SK-N-SH (cell line): ENCODE results near the gene DSP. TPM values are rescaled to one million over a fixed set of nuclear protein-coding genes. Genes with fewer than 3 reads are reported as not detected.

ENCODE experiments used
- CTCF ChIA-PET: fragments of 300-600, 350-600 bp; formaldehyde crosslinking; extraction: SDS; loops from one replicate; lab custom pipeline; 2021; lab: Yijun Ruan, JAX
- POLR2A ChIA-PET: fragments of 350-600 bp; sonication (Branson Sonifier 250); formaldehyde crosslinking; extraction: SDS; loops from one replicate; lab custom pipeline; 2020; ENCODE audit warnings: antibody characterized with exemption, inconsistent platforms; lab: Yijun Ruan, JAX
- DNase-seq: peaks from one replicate; pipeline ENCODE4 v3.0.0; 2012
- H2AFZ ChIP-seq: fragments of 200-600 bp; sonication (generic); 2 replicates; pipeline ENCODE4 v1.8.1; 2016; ENCODE audit warnings: antibody characterized with exemption, mild to moderate bottlenecking, low read depth
- H3F3A ChIP-seq: fragments of 200-600 bp; sonication (generic); replicated peaks from 2 replicates; pipeline ENCODE3; 2016; ENCODE audit warnings: antibody characterized with exemption, mild to moderate bottlenecking; ENCODE audit not compliant: insufficient read depth
- H3K27ac ChIP-seq, 2 experiments: fragments of 200-500 bp in 1 of 2; fragments of 200-600 bp in 1 of 2; sonication (Bioruptor generic) in 1 of 2; sonication (generic), shearing (Covaris generic) in 1 of 2; 2 replicates each; pipeline versions ENCODE4 v1.5.1 to v1.6.1; 2014 to 2016; ENCODE audit warnings: low read depth in 2 of 2, inconsistent platforms in 1 of 2, low read length in 1 of 2, mild to moderate bottlenecking in 1 of 2, mixed read lengths in 1 of 2
- H3K27me3 ChIP-seq: fragments of 200-600 bp; sonication (generic), shearing (Covaris generic); 2 replicates; pipeline ENCODE4 v1.6.1; 2016; ENCODE audit warnings: mixed run types; ENCODE audit not compliant: insufficient read depth
- H3K36me3 ChIP-seq, 2 experiments: fragments of 200-500 bp in 1 of 2; fragments of 200-600 bp in 1 of 2; sonication (Bioruptor generic) in 1 of 2; sonication (generic) in 1 of 2; replicated peaks in 1 of 2; 2 replicates each; pipeline versions ENCODE3 to v1.5.1; 2014 to 2016; ENCODE audit warnings: low read length in 1 of 2, mild to moderate bottlenecking in 1 of 2; ENCODE audit not compliant: insufficient read depth in 2 of 2, control insufficient read depth in 1 of 2
- H3K4me1 ChIP-seq, 2 experiments: fragments of 200-500 bp in 1 of 2; fragments of 200-600 bp in 1 of 2; sonication (Bioruptor generic) in 1 of 2; sonication (generic), shearing (Covaris generic) in 1 of 2; 2 replicates each; pipeline versions ENCODE4 v1.5.1 to v1.6.1; 2014 to 2016; ENCODE audit warnings: low read depth in 1 of 2, low read length in 1 of 2, mixed run types in 1 of 2; ENCODE audit not compliant: insufficient read depth in 2 of 2, control insufficient read depth in 1 of 2
- H3K4me2 ChIP-seq: fragments of 200-600 bp; sonication (generic), shearing (Covaris generic); 2 replicates; pipeline ENCODE4 v1.6.1; 2017; ENCODE audit warnings: mixed run types
- H3K4me3 ChIP-seq, 2 experiments: fragments of 200-500 bp in 1 of 2; fragments of 200-600 bp in 1 of 2; sonication (Bioruptor generic) in 1 of 2; sonication (generic), shearing (Covaris generic) in 1 of 2; 2 replicates each; pipeline versions ENCODE4 v1.5.1 to v1.8.1; 2014 to 2016; ENCODE audit warnings: low read depth in 2 of 2, inconsistent platforms in 1 of 2, low read length in 1 of 2, mild to moderate bottlenecking in 1 of 2, mixed read lengths in 1 of 2, moderate library complexity in 1 of 2
- H3K79me2 ChIP-seq: fragments of 200-600 bp; sonication (generic); 2 replicates; pipeline ENCODE4 v1.8.1; 2017; ENCODE audit warnings: mild to moderate bottlenecking; ENCODE audit not compliant: insufficient read depth
- H3K9ac ChIP-seq: fragments of 200-600 bp; sonication (generic); 2 replicates; pipeline ENCODE4 v1.6.1; 2017; ENCODE audit warnings: mixed run types
- H3K9me2 ChIP-seq: fragments of 200-600 bp; sonication (generic); 2 replicates; pipeline ENCODE4 v1.6.1; 2017; ENCODE audit warnings: mixed run types
- H3K9me3 ChIP-seq: fragments of 200-600 bp; sonication (generic); 2 replicates; pipeline ENCODE4 v1.6.1; 2017; ENCODE audit warnings: mixed run types, mild to moderate bottlenecking, moderate library complexity
- H4K20me1 ChIP-seq: fragments of 200-600 bp; sonication (generic); 2 replicates; pipeline ENCODE4 v1.6.1; 2017; ENCODE audit warnings: mild to moderate bottlenecking, mixed run types; ENCODE audit not compliant: insufficient read depth
- CHD2 ChIP-seq: fragments of 150-350 bp; IDR thresholded peaks from 2 replicates; pipeline ENCODE4 v1.6.1; 2018; ENCODE audit warnings: low read length; ENCODE audit not compliant: partially characterized antibody
- ELF1 ChIP-seq: IDR thresholded peaks from 2 replicates; pipeline ENCODE4 v1.4.0; 2012
- EP300 ChIP-seq, 2 experiments: IDR thresholded peaks; 2 replicates each; pipeline versions ENCODE4 v1.4.0 to v1.6.1; 2012; ENCODE audit warnings: borderline replicate concordance in 1 of 2, low read depth in 1 of 2, low read length in 1 of 2
- FOSL2 ChIP-seq: IDR thresholded peaks from 2 replicates; pipeline ENCODE4 v1.4.0; 2012; ENCODE audit warnings: low read depth, mild to moderate bottlenecking, moderate library complexity, borderline replicate concordance
- FOXJ3 ChIP-seq: sonication (generic); formaldehyde crosslinking; IDR thresholded peaks from 2 replicates; pipeline ENCODE4 v1.5.1; 2020; ENCODE audit warnings: mild to moderate bottlenecking, missing genetic modification reagents
- FOXM1 ChIP-seq: IDR thresholded peaks from 2 replicates; pipeline ENCODE4 v1.4.0; 2012; ENCODE audit warnings: low read depth, mild to moderate bottlenecking
- GABPA ChIP-seq: IDR thresholded peaks from 2 replicates; pipeline ENCODE4 v1.4.0; 2012; ENCODE audit warnings: low read depth, mild to moderate bottlenecking
- GATA2 ChIP-seq: sonication (generic); formaldehyde crosslinking; IDR thresholded peaks from 2 replicates; pipeline ENCODE4 v1.5.0; 2020; ENCODE audit warnings: mild to moderate bottlenecking, missing genetic modification reagents
- JUND ChIP-seq: IDR thresholded peaks from 2 replicates; pipeline ENCODE4 v1.4.0; 2012
- RCOR1 ChIP-seq: fragments of 150-350 bp; IDR thresholded peaks from 2 replicates; pipeline ENCODE4 v1.6.1; 2017; ENCODE audit warnings: antibody characterized with exemption, low read length
- RFX5 ChIP-seq: IDR thresholded peaks from 2 replicates; pipeline ENCODE4 v1.6.1; 2012; ENCODE audit warnings: mild to moderate bottlenecking, improper control_type of control experiment, low read length
- RXRA ChIP-seq: IDR thresholded peaks from 2 replicates; pipeline ENCODE4 v1.4.0; 2012; ENCODE audit warnings: low read depth, mild to moderate bottlenecking, borderline replicate concordance
- SIN3A ChIP-seq: IDR thresholded peaks from 2 replicates; pipeline ENCODE4 v1.6.1; 2012; ENCODE audit warnings: low read depth, mild to moderate bottlenecking, low read length, moderate library complexity, borderline replicate concordance
- SMC3 ChIP-seq: IDR thresholded peaks from 2 replicates; pipeline ENCODE4 v1.6.1; 2012; ENCODE audit warnings: low read depth, low read length, improper control_type of control experiment
- TCF12 ChIP-seq: IDR thresholded peaks from 2 replicates; pipeline ENCODE4 v1.4.0; 2012
- YY1 ChIP-seq: IDR thresholded peaks from 2 replicates; pipeline ENCODE4 v1.4.0; 2012; ENCODE audit warnings: low read depth, mild to moderate bottlenecking
- WGBS: methylation state at CpG from one replicate; pipeline ENCODE4 v1.1.6; 2017; ENCODE audit warnings: low lambda C conversion rate; 5-methylcytosine and 5-hydroxymethylcytosine counted together
- polyA plus RNA-seq, 3 experiments: library from polyadenylated mRNA; depleted of rRNA; stranded (reverse); fragments of >200 nt; gene quantifications; 2 replicates each; pipeline ENCODE4 v1.2.3, GENCODE V29; 2012
- TF ChIP-seq, protein P1 (sequence below): fragments of 150-350 bp; IDR thresholded peaks from 2 replicates; pipeline ENCODE4 v1.6.1; 2016; ENCODE audit warnings: mild to moderate bottlenecking, low read depth, low read length
- TF ChIP-seq, protein P2 (sequence below): IDR thresholded peaks from 2 replicates; pipeline ENCODE4 v1.6.1; 2012; ENCODE audit warnings: mild to moderate bottlenecking, low read depth, low read length, moderate library complexity
- TF ChIP-seq, protein P3 (sequence below): IDR thresholded peaks from 2 replicates; pipeline ENCODE4 v1.4.0; 2012; ENCODE audit warnings: low read depth

DSP gene
- polyA plus RNA-seq, 1 of the 3 experiments (the other 2 are of a cell fraction) = 0.02 TPM

DNA sequence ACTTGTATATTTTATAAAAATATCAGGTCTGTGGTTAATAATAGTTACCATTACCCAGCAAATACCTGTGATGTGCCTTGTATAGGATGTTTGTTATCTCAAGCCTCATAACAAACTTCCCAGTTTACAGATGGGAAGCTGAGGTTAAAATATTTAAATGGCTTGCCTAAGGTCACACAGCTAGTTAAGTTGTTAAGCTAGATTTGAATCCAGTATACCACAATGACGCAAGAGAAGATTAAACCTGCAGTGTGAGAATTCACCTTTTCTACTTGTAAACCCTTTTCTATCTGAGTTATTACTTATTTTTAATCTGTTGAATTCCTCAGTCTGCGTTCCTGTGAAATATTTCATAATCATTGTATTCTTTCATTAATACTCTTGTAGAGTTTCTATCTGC is 4.9 kb downstream of the DSP start:
- Histone ChIP-seq H3K4me1 (no peaks in the 10 kb centered on the region; a peak in 1 of 4 replicates), H3K36me3 (no peaks in the 10 kb centered on the region), H3F3A (no peaks in the 10 kb centered on the region), H3K4me2 (no peak overlapping the region), H3K9ac (no peak overlapping the region), H3K9me3 (no peaks in the 10 kb centered on the region), H4K20me1 (no peaks in the 10 kb centered on the region), H3K4me3 (no peak overlapping the region), H3K79me2 (no peaks in the 10 kb centered on the region), H3K9me2 (no peaks in the 10 kb centered on the region), H3K27ac (no peak overlapping the region), H3K27me3 (peaks cover 90% of the 10 kb centered on the region), H2AFZ (no peak overlapping the region)
- TF ChIP-seq SMC3 (no peak), GATA2 (no peak), RFX5 (no peak), RCOR1 (no peak), TCF12 (no peak), GABPA (no peak), RXRA (no peak), SIN3A (no peak), JUND (no peak), YY1 (no peak), ELF1 (no peak)
- TF ChIP-seq, protein P1, sequence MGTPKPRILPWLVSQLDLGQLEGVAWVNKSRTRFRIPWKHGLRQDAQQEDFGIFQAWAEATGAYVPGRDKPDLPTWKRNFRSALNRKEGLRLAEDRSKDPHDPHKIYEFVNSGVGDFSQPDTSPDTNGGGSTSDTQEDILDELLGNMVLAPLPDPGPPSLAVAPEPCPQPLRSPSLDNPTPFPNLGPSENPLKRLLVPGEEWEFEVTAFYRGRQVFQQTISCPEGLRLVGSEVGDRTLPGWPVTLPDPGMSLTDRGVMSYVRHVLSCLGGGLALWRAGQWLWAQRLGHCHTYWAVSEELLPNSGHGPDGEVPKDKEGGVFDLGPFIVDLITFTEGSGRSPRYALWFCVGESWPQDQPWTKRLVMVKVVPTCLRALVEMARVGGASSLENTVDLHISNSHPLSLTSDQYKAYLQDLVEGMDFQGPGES = no peak
- TF ChIP-seq, protein P2, sequence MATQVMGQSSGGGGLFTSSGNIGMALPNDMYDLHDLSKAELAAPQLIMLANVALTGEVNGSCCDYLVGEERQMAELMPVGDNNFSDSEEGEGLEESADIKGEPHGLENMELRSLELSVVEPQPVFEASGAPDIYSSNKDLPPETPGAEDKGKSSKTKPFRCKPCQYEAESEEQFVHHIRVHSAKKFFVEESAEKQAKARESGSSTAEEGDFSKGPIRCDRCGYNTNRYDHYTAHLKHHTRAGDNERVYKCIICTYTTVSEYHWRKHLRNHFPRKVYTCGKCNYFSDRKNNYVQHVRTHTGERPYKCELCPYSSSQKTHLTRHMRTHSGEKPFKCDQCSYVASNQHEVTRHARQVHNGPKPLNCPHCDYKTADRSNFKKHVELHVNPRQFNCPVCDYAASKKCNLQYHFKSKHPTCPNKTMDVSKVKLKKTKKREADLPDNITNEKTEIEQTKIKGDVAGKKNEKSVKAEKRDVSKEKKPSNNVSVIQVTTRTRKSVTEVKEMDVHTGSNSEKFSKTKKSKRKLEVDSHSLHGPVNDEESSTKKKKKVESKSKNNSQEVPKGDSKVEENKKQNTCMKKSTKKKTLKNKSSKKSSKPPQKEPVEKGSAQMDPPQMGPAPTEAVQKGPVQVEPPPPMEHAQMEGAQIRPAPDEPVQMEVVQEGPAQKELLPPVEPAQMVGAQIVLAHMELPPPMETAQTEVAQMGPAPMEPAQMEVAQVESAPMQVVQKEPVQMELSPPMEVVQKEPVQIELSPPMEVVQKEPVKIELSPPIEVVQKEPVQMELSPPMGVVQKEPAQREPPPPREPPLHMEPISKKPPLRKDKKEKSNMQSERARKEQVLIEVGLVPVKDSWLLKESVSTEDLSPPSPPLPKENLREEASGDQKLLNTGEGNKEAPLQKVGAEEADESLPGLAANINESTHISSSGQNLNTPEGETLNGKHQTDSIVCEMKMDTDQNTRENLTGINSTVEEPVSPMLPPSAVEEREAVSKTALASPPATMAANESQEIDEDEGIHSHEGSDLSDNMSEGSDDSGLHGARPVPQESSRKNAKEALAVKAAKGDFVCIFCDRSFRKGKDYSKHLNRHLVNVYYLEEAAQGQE = no peak
- no peak for DNase-seq
- 69% methylated on average over 2 of the region's 2 CpGs for WGBS
- CTCF ChIA-PET = interaction anchor here (0.6 to 1.3 kb wide), 4 partner anchors 10 to 133 kb away, joined by 3 read pairs; no protein-coding TSS in a partner anchor
- POLR2A ChIA-PET = no interaction called here

DNA sequence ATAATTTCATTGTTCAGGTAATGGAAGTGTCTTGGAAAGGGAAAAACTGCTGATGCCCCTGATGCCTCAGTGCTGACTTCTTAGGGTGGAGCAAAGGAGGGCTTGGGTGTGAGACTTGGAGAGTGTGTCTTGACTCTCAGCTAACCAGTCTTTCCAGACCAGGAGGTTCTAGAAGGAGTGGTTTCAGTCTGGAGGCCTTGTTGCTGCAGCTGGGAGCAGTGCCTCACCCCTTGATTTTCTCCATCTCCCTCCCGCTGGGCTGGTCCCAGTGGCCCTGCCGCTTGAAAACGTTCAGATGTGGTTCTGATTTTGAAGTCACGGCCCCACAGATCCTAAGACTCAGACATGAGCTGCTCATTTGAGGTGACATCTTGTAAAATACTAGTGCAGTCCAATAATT is 5.4 kb downstream of the DSP start:
- H3K4me1 ChIP-seq = no peaks in the 10 kb centered on the region; a peak in 1 of 4 replicates
- TF ChIP-seq EP300 (IDR thresholded peaks at IDR 0.05; ENCODE audit: borderline replicate concordance in 1 of 2, low read depth in 1 of 2, low read length in 1 of 2) (no peak), RFX5 (no peak), FOSL2 (no peak), GABPA (no peak), FOXJ3 (CRISPR knock-in tag) (no peak), FOXM1 (no peak), YY1 (no peak), CHD2 (no peak), SIN3A (no peak)
- TF ChIP-seq, protein P3, sequence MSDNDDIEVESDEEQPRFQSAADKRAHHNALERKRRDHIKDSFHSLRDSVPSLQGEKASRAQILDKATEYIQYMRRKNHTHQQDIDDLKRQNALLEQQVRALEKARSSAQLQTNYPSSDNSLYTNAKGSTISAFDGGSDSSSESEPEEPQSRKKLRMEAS = no peak
- ChIA-PET POLR2A (no interaction called here), CTCF (interaction anchor here (1.3 kb wide), 1 partner anchor 13 kb away, joined by 3 read pairs; no protein-coding TSS in a partner anchor)
- DNase-seq = no peak
- H3K27ac ChIP-seq = no peak overlapping the region
- peaks cover 90% of the 10 kb centered on the region for H3K27me3 ChIP-seq
- H3K79me2 ChIP-seq = no peaks in the 10 kb centered on the region
- H3K9me3 ChIP-seq = no peaks in the 10 kb centered on the region
- no peaks in the 10 kb centered on the region for H4K20me1 ChIP-seq
- no peak overlapping the region for H3K9ac ChIP-seq
- no peaks in the 10 kb centered on the region for H3K9me2 ChIP-seq
- WGBS = 33% methylated on average over 4 of the region's 4 CpGs
- no peak overlapping the region for H3K4me2 ChIP-seq
- no peaks in the 10 kb centered on the region for H3F3A ChIP-seq
- no peaks in the 10 kb centered on the region for H3K36me3 ChIP-seq
- no peak overlapping the region for H3K4me3 ChIP-seq
- H2AFZ ChIP-seq = no peak overlapping the region
